Measurements from ENCODE around the gene ADAMTS17.

DNA sequence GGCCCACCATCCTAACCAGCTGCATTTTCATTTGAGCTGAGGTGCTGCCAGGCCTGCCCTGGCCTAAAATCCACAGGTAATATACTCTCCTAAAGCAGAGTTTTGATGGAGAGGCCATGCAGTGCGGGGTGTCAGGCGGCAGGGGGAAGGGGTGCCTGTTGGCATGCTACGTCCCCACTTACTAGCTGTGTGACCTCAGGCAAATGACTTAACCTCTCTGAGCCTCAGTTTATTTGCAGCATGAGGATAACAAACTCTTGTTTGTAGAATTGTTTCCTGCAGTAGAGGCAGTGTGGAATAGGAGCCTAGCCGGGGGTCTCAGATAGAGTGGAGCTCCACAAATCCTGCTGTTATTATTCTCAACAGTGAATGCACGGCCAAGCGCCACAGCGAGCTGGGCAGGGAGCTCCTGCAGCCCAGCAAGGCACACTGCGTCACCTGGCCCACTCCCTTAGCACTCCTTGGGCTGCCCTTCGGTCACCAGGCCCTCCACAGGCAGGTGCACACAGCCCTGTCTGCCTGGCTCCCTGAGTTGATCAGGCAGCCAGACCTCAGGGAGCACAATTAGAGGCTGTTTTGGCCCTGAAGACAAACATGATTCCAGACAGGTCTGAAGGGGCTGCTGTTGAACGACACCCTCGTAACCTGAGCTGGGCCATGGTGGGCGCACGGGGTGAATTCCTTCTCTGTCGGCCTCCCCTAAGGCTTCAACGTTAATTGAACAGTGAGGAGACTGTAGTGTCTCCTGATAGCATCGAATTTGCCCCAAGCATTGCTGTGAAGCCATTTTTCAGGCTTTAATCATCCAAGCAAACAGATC, 359.7 kb downstream of the ADAMTS17 start:
- TF ChIP-seq MYC (IDR thresholded peaks at IDR 0.05; ENCODE audit: borderline replicate concordance, low read length) = no peak
- TF ChIP-seq CTCF (IDR thresholded peaks at IDR 0.05) = no peak
- TF ChIP-seq EP300 (IDR thresholded peaks at IDR 0.05) = no peak
- TF ChIP-seq REST (IDR thresholded peaks at IDR 0.05) = no peak

All from A549 (cell line).